Left hindlimb (tissue), 1 donor: ENCODE results near the gene ATP7A.

ENCODE experiments used
- DNase-seq: peaks from one replicate; pipeline ENCODE4 v3.0.0-alpha.2; 2018

The ATP7A gene

GRCh38 chrX:77945910-77946545 lies 35.5 kb downstream of the ATP7A start:
- DNase-seq: no peak

- no peak for DNase-seq
Observed at GRCh38 chrX:77946571-77946970, 36.1 kb downstream of the ATP7A start.

- DNase-seq: no peak
Observed at GRCh38 chrX:77949840-77950239, 39.3 kb downstream of the ATP7A start.

GRCh38 chrX:77952173-77952572 lies 41.7 kb downstream of the ATP7A start:
- no peak for DNase-seq

- no peak for DNase-seq
Observed at GRCh38 chrX:77953302-77953701, 42.8 kb downstream of the ATP7A start.

- no peak for DNase-seq
Observed at GRCh38 chrX:77953708-77954107, 43.2 kb downstream of the ATP7A start.

- DNase-seq: no peak
Observed at GRCh38 chrX:77960567-77960966, 50.1 kb downstream of the ATP7A start.

GRCh38 chrX:77961063-77961462 lies 50.6 kb downstream of the ATP7A start:
- no peak for DNase-seq

- DNase-seq: no peak
Observed at GRCh38 chrX:77962068-77962902, 51.8 kb downstream of the ATP7A start.

DNA sequence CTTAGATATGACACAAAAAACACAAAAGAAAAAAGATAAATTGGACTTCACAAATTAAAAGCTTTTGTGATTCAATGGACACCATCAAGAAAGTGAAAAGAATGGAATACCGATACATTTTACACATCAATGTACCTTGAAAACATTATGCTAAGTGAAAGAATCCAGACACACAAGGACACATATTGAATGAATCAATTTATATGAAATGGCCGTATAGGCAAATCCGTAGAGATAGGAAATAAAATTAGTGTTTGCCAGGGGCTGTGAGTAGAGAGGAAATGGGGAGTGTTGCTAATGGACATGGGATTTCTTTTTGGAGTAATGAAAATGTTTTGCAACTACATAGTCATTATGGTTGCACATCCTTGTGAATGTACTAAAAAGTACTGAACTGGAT lies 55.9 kb downstream of the ATP7A start:
- no peak for DNase-seq

DNA sequence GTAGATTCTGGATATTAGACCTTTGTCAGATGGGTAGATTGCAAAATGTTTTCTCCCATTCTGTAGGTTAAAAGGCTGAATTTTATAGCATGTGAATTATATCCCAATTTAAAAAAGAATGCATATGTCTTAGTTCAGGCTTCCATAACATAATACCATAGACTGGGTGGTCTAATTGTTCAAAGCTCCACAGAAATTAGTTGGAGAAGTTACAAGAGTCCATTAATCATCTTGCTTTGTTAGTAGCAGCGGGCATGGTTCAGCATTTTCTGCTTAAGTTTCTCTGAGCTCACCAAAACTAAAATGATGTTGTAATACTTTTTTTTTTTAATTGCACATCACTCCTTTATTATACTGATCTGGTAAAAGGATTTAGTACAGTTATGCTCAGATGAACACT lies 57.1 kb downstream of the ATP7A start:
- DNase-seq: no peak

- DNase-seq: no peak
Observed at GRCh38 chrX:77969538-77969937, 59.0 kb downstream of the ATP7A start, which contains the start of gene PGAM4. Gene PGAM4 (minus strand): TSS chrX:77969638. CDS start chrX:77969638, 0 bp downstream.

DNA sequence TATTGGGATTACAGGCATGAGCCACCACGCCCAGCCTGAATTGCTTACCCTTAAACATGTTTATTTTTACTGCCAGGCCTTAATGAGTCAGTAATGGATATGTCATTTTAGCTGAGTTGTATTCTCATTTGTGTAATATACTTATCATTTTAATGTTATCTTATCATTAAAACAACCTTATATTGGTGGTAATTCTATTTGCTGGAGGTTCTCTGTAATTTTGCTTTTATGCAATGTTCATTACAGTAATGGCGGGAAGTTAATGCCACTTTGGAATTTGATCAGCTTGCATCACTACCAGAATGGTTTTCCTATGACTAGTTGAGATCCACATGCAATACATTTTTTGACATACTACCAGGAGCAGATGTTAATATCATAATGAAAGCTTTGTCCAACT lies 65.3 kb downstream of the ATP7A start:
- no peak for DNase-seq

GRCh38 chrX:77977095-77977494 lies 66.6 kb downstream of the ATP7A start:
- no peak for DNase-seq

- no peak for DNase-seq
Observed at GRCh38 chrX:77977518-77977917, 67.0 kb downstream of the ATP7A start.

GRCh38 chrX:77979870-77980269 lies 69.4 kb downstream of the ATP7A start:
- DNase-seq: no peak

DNA sequence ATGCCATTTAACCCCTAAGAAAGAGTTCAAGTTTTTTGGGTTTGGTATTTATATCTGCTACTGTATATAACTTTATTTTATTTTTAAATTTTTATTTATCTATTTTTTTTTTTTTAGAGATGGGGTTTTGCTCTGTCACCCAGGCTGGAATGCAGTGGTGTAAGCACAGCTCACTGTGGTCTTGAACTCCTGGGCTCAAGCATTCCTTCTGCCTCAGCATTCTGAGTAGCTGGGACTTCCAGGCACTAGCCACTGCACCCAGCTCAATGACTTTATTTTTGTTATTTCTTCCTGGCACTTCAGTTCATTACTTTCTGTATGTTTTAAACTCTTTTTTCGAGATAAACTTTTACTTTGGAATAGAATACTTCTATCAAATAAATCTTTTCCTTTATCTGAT lies 101.4 kb downstream of the ATP7A start:
- no peak for DNase-seq

DNA sequence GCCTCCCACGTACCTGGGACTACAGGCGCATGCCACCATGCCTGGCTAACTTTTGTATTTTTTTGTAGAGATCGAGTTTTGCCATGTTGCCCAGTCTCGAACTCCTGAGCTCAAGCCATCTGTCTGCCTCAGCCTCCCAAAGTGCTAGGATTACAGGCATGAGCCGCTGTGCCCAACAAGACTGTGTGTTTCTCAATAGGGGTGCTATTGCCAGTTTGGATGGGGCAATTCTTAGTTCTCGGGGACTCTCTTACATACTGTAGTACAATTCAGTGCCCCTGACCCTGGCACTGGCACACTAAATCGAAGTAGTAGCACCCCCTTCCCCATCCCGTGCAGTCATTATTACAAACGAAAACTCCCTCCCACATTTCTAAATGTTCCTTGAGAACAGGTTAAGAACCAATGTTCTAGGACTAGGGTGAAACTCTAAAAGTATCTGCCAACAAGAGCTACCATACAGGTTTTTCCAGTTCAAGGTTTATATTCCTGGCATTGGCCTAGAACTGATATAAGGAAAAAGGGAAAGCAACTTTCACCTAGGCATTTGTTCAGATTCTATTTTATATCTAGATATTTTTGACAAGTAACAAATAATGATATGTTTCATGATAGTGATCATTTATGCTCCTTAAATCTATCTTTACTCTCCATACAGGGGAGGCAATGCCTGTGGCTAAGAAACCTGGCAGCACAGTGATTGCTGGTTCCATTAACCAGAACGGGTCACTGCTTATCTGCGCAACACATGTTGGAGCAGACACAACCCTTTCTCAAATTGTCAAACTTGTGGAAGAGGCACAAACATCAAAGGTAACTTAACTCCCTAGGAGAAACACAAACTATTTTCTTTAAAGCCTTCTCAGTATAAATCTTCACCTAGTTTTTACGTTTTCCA lies 109.3 kb downstream of the ATP7A start:
- no peak for DNase-seq

GRCh38 chrX:78024349-78025059 lies 114.0 kb downstream of the ATP7A start:
- DNase-seq: peak; percentile 27

DNA sequence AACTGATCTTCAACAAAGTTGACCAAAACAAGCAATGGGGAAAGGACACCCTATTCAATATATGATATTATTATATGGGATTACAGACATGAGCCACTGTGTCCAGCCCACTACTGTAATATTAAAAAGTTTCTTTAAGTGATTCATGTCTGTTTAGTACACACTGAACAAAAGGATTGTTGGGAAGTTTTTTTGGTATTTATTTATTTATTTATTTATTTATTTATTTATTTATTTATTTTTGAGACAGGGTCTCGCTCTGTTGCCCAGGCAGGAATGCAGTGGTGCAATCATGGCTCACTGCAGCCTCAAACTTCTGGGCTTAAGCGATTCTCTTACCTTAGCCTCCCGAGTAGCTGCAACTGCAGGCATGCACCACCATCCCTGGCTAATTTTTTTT lies 117.3 kb downstream of the ATP7A start:
- no peak for DNase-seq

DNA sequence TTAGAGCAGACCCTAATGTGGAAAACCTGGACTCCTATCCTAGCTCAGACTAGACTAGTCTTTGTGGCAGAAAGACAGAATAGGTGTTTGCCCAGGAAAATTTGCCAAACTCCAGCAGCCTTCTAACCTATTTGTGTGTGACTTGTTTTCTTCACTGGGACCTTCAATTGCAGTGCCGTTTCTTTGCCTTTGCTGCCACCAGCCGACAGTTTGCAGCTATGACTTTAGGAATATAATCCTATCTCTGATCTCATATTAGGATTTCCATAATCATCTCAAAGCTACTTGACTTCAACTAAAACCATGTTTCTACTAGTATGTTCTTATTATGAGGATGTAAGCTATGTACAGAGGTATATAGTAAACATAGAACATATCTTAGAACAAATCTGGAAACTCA lies 119.2 kb downstream of the ATP7A start:
- no peak for DNase-seq

GRCh38 chrX:78035061-78035460 lies 124.6 kb downstream of the ATP7A start:
- DNase-seq: no peak

DNA sequence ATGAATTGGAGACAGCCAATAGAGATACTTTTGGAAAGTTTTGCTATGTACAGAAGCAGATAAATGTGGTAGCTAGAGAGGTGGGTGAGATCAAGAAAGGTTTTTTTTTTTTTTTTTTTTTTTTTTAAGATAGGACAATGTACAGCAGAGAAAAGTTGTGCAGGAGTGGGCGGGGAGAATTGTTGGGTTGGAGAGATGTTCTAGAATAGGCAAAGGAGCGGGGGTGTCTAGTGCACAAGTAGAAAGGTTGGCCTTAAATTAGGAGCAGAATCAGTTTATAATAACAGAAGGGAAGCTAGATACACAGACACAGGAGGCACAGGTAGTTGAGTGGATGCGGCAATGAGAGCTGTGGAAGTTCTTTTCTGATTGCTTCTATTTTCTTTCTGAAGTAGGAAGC lies 127.4 kb downstream of the ATP7A start:
- DNase-seq: no peak
